H9 (cell line): ENCODE data around the gene ZNHIT1. TPM values are rescaled to one million over a fixed set of nuclear protein-coding genes. Genes with fewer than 3 reads are reported as not detected.

Source experiments
- DNase-seq: peaks from one replicate; pipeline ENCODE4 v3.0.0-alpha.2; 2017
- H2AFZ ChIP-seq: one replicate; pipeline ENCODE4 v1.6.1; 2013; ENCODE audit warnings: mild to moderate bottlenecking, low read length, control low read depth, moderate library complexity
- H2AK5ac ChIP-seq: 2 replicates; pipeline ENCODE4 v1.6.1; 2013; ENCODE audit warnings: low read length, control low read depth, mixed read lengths; ENCODE audit not compliant: insufficient read length
- H2BK120ac ChIP-seq: one replicate; pipeline ENCODE4 v1.6.1; 2013; ENCODE audit warnings: low read depth, mild to moderate bottlenecking, low read length, control low read depth, inconsistent platforms; ENCODE audit not compliant: poor library complexity, severe bottlenecking
- H2BK12ac ChIP-seq: 2 replicates; pipeline ENCODE4 v1.6.1; 2013; ENCODE audit warnings: low read length, control low read depth, mixed read lengths, low read depth; ENCODE audit not compliant: insufficient read length
- H2BK15ac ChIP-seq: 2 replicates; pipeline ENCODE4 v1.6.1; 2013; ENCODE audit warnings: low read depth, low read length, control low read depth
- H2BK20ac ChIP-seq: one replicate; pipeline ENCODE4 v1.6.1; 2013; ENCODE audit warnings: low read depth, mild to moderate bottlenecking, low read length, control low read depth, inconsistent platforms; ENCODE audit not compliant: poor library complexity, severe bottlenecking
- H2BK5ac ChIP-seq: 2 replicates; pipeline ENCODE4 v1.6.1; 2013; ENCODE audit warnings: low read length, control low read depth, mixed read lengths; ENCODE audit not compliant: insufficient read length
- H3K14ac ChIP-seq: 2 replicates; pipeline ENCODE4 v1.6.1; 2013; ENCODE audit warnings: low read length, control low read depth; ENCODE audit not compliant: insufficient read depth
- H3K18ac ChIP-seq: 2 replicates; pipeline ENCODE4 v1.6.1; 2013; ENCODE audit warnings: low read depth, mild to moderate bottlenecking, mixed read lengths, low read length, control low read depth; ENCODE audit not compliant: insufficient read length
- H3K23ac ChIP-seq: 2 replicates; pipeline ENCODE4 v1.6.1; 2013; ENCODE audit warnings: low read length, control low read depth, mixed read lengths, low read depth; ENCODE audit not compliant: insufficient read length
- H3K23me2 ChIP-seq: 2 replicates; pipeline ENCODE4 v1.6.1; 2013; ENCODE audit warnings: low read depth, mild to moderate bottlenecking, mixed read lengths, low read length, control low read depth; ENCODE audit not compliant: insufficient read length, poor library complexity, severe bottlenecking
- H3K27ac ChIP-seq: 2 replicates; pipeline ENCODE4 v1.5.1; 2013; ENCODE audit warnings: low read length, control low read depth, mixed read lengths, low read depth; ENCODE audit not compliant: insufficient read length
- H3K27me3 ChIP-seq: 2 replicates; pipeline ENCODE4 v1.6.1; 2013; ENCODE audit warnings: low read length, control low read depth, inconsistent platforms; ENCODE audit not compliant: insufficient read depth
- H3K4ac ChIP-seq: 2 replicates; pipeline ENCODE4 v1.6.1; 2013; ENCODE audit warnings: low read depth, mild to moderate bottlenecking, control low read depth, inconsistent platforms, low read length, moderate library complexity
- H3K4me1 ChIP-seq: 2 replicates; pipeline ENCODE4 v1.6.1; 2013; ENCODE audit warnings: low read length, control low read depth, inconsistent platforms; ENCODE audit not compliant: insufficient read depth
- H3K4me2 ChIP-seq: 2 replicates; pipeline ENCODE4 v1.6.1; 2013; ENCODE audit warnings: low read length, control low read depth, mixed read lengths; ENCODE audit not compliant: insufficient read length, insufficient read depth
- H3K56ac ChIP-seq: 2 replicates; pipeline ENCODE4 v1.6.1; 2013; ENCODE audit warnings: low read depth, mild to moderate bottlenecking, mixed read lengths, low read length, control low read depth; ENCODE audit not compliant: insufficient read length
- H3K79me1 ChIP-seq: 2 replicates; pipeline ENCODE4 v1.6.1; 2013; ENCODE audit warnings: low read depth, mild to moderate bottlenecking, moderate library complexity, low read length, control low read depth, inconsistent platforms; ENCODE audit not compliant: insufficient read depth, poor library complexity, severe bottlenecking
- H3K79me2 ChIP-seq: 2 replicates; pipeline ENCODE4 v1.6.1; 2013; ENCODE audit warnings: low read length, control low read depth, inconsistent platforms; ENCODE audit not compliant: insufficient read depth
- H3K9ac ChIP-seq: 2 replicates; pipeline ENCODE4 v1.6.1; 2013; ENCODE audit warnings: low read length, control low read depth, mixed read lengths; ENCODE audit not compliant: insufficient read length; ENCODE audit errors: extremely low read depth
- H3K9me3 ChIP-seq: one replicate; pipeline ENCODE4 v1.6.1; 2013; ENCODE audit warnings: low read depth, low read length, inconsistent platforms; ENCODE audit not compliant: control insufficient read depth
- H3T11ph ChIP-seq: one replicate; pipeline ENCODE4 v1.6.1; 2013; ENCODE audit warnings: mild to moderate bottlenecking, low read length, control low read depth, inconsistent platforms
- H4K20me1 ChIP-seq: one replicate; pipeline ENCODE4 v1.6.1; 2013; ENCODE audit not compliant: control insufficient read depth, insufficient read length, insufficient read depth
- H4K5ac ChIP-seq: 2 replicates; pipeline ENCODE4 v1.6.1; 2013; ENCODE audit warnings: low read depth, mild to moderate bottlenecking, mixed read lengths, low read length, control low read depth; ENCODE audit not compliant: insufficient read length
- H4K8ac ChIP-seq: replicated peaks from 2 replicates; pipeline ENCODE4 v1.6.1; 2013; ENCODE audit warnings: low read length, control low read depth, mixed read lengths, low read depth; ENCODE audit not compliant: insufficient read length
- H4K91ac ChIP-seq: 2 replicates; pipeline ENCODE4 v1.6.1; 2013; ENCODE audit warnings: low read depth, mild to moderate bottlenecking, moderate library complexity, mixed read lengths, low read length, control low read depth; ENCODE audit not compliant: insufficient read length
- H3K27ac Mint-ChIP-seq, 3 experiments: 2 replicates in 2 of 3; 3 replicates in 1 of 3; pipeline ENCODE4 v1.8.0; 2020 to 2021; ENCODE audit warnings: mixed read lengths in 3 of 3, mild to moderate bottlenecking in 1 of 3, moderate library complexity in 1 of 3
- H3K27me3 Mint-ChIP-seq: 2 replicates; pipeline ENCODE4 v1.8.0; 2021; ENCODE audit warnings: low read depth, mild to moderate bottlenecking, moderate library complexity, mixed read lengths
- H3K36me3 Mint-ChIP-seq, 3 experiments: 2 replicates in 2 of 3; 3 replicates in 1 of 3; pipeline ENCODE4 v1.8.0; 2020 to 2021; ENCODE audit warnings: low read depth in 3 of 3, mixed read lengths in 3 of 3; ENCODE audit not compliant: insufficient read depth in 1 of 3
- H3K4me1 Mint-ChIP-seq, 2 experiments: 2 replicates each; pipeline ENCODE4 v1.8.0; 2020; ENCODE audit warnings: mixed read lengths in 2 of 2
- H3K4me3 Mint-ChIP-seq, 2 experiments: 2 replicates in 1 of 2; 3 replicates in 1 of 2; pipeline ENCODE4 v1.8.0; 2020 to 2021; ENCODE audit warnings: mild to moderate bottlenecking in 2 of 2, mixed read lengths in 2 of 2, moderate library complexity in 1 of 2
- H3K9me3 Mint-ChIP-seq, 2 experiments: 2 replicates in 1 of 2; 3 replicates in 1 of 2; pipeline ENCODE4 v1.8.0; 2020; ENCODE audit warnings: mild to moderate bottlenecking in 2 of 2, mixed read lengths in 2 of 2, moderate library complexity in 1 of 2
- CTCF ChIP-seq: fragments of 200-600 bp; sonication (generic); conservative IDR thresholded peaks from 3 replicates; pipeline ENCODE4 v1.8.0; 2021; ENCODE audit warnings: antibody characterized with exemption, mild to moderate bottlenecking
- WGBS: extraction: QIAGEN DNeasy Blood & Tissue Kit; methylation state at CpG from one replicate; pipeline ENCODE4 v1.1.7; 2013; ENCODE audit warnings: missing lambda C conversion rate, low lambda C conversion rate, mixed read lengths; ENCODE audit not compliant: insufficient read length; ENCODE audit errors: extremely low coverage; 5-methylcytosine and 5-hydroxymethylcytosine counted together
- total RNA-seq: library from RNA; stranded (reverse); gene quantifications from 2 replicates; pipeline ENCODE4 v1.2.1, GENCODE V29; 2021

ZNHIT1 gene
- total RNA-seq, 1 experiment from 2014 or later = 52.7 TPM

- H4K8ac ChIP-seq = no peak overlapping the region
- no peak overlapping the region for H2BK120ac ChIP-seq
- Mint-ChIP-seq H3K36me3 (no peaks in the 10 kb centered on the region), H3K27ac (no peak overlapping the region), H3K4me1 (peaks cover 12 to 14% of the 10 kb centered on the region in 2 experiments), H3K9me3 (peaks cover 3% of the 10 kb centered on the region in 2 experiments; a peak in 2 of 5 replicates), H3K4me3 (no peak overlapping the region), H3K27me3 (no peaks in the 10 kb centered on the region; the same call in 1 of the 2 replicates)
- no peak overlapping the region for H3K4me2 ChIP-seq
- no peak overlapping the region for H3K9ac ChIP-seq
- H3K23me2 ChIP-seq = no peaks in the 10 kb centered on the region
- TF ChIP-seq CTCF = no peak
- no peak overlapping the region for H3K27ac ChIP-seq
- no peak overlapping the region for H3K56ac ChIP-seq
- no peak overlapping the region for H4K91ac ChIP-seq
- H3K4me1 ChIP-seq = peaks cover 8% of the 10 kb centered on the region
- H3K79me2 ChIP-seq = no peaks in the 10 kb centered on the region
- no peak overlapping the region for H2AK5ac ChIP-seq
- no peaks in the 10 kb centered on the region for H3K27me3 ChIP-seq
- H3K9me3 ChIP-seq = no peaks in the 10 kb centered on the region
- no peak overlapping the region for H2BK5ac ChIP-seq
- H4K20me1 ChIP-seq = no peaks in the 10 kb centered on the region
- no peak overlapping the region for H2BK20ac ChIP-seq
- H3K18ac ChIP-seq = no peak overlapping the region
- no peak overlapping the region for H3T11ph ChIP-seq
- no peaks in the 10 kb centered on the region for H3K79me1 ChIP-seq
- no CpG with 5 or more reads among the region's 5 CpGs for WGBS
- H3K14ac ChIP-seq = no peak overlapping the region
- DNase-seq = no peak
- H3K23ac ChIP-seq = no peak overlapping the region
- H3K4ac ChIP-seq = no peak overlapping the region
- no peak overlapping the region for H2AFZ ChIP-seq
- no peak overlapping the region for H2BK15ac ChIP-seq
- H2BK12ac ChIP-seq = no peak overlapping the region
- no peak overlapping the region for H4K5ac ChIP-seq
These were observed 53.1 kb downstream of the ZNHIT1 start for GRCh38 chr7:101271021-101271420.
